A549 (cell line): ENCODE measurements around the gene MTERF1. TPM values are rescaled to one million over a fixed set of nuclear protein-coding genes. Genes with fewer than 3 reads are reported as not detected.

Experiments
- ATAC-seq, 2 experiments: fragments of 200-7000 bp in 1 of 2; fragments of >200 bp in 1 of 2; cut with Nextera tagmentation in 1 of 2; cut with Tn5 transposase in 1 of 2; 3 replicates each; pipeline versions ENCODE4 v1.8.0 to v1.9.1; 2018 to 2020; ENCODE audit warnings: mild to moderate bottlenecking in 1 of 2, moderate library complexity in 1 of 2
- CTCF ChIA-PET: fragments of 300-600 bp; sonication (Branson Sonifier 250); formaldehyde crosslinking; extraction: SDS; loops from one replicate; lab custom pipeline; 2021; ENCODE audit warnings: antibody characterized with exemption, inconsistent platforms; lab: Yijun Ruan, JAX
- POLR2A ChIA-PET: fragments of 350-600 bp; formaldehyde crosslinking; extraction: SDS; loops from one replicate; lab custom pipeline; 2021; ENCODE audit warnings: antibody characterized with exemption, inconsistent platforms; lab: Yijun Ruan, JAX
- DNase-seq, 2 experiments: peaks; one replicate each; pipeline versions ENCODE4 v3.0.0 to v3.0.0-alpha.2; 2011 to 2016; ENCODE audit warnings: low read depth in 1 of 2, low spot score in 1 of 2
- FAIRE-seq: peaks from 2 replicates; lab custom pipeline; 2011; peaks lifted over from hg19 to GRCh38; lab: Jason Lieb, UNC
- H3K27ac ChIP-seq, 2 experiments: fragments of >200 bp; sonication (Bioruptor Twin); formaldehyde crosslinking; 3 replicates each; pipeline ENCODE4 v1.5.1; 2016 to 2017
- H3K4me1 ChIP-seq: fragments of >200 bp; sonication (Bioruptor Twin); formaldehyde crosslinking; 3 replicates; pipeline ENCODE4 v1.6.1; 2016
- H3K4me2 ChIP-seq: fragments of >200 bp; sonication (Bioruptor Twin); formaldehyde crosslinking; 3 replicates; pipeline ENCODE4 v1.6.1; 2016
- H3K4me3 ChIP-seq: fragments of >200 bp; sonication (Bioruptor Twin); formaldehyde crosslinking; 3 replicates; pipeline ENCODE4 v1.5.1; 2016
- H3K9me3 ChIP-seq: fragments of >200 bp; sonication (Bioruptor Twin); formaldehyde crosslinking; 3 replicates; pipeline ENCODE4 v1.6.1; 2016
- CBX2 ChIP-seq: fragments of 200-600 bp; sonication (generic); IDR thresholded peaks from 2 replicates; pipeline ENCODE4 v1.6.1; 2016; ENCODE audit warnings: low read depth, mild to moderate bottlenecking, borderline replicate concordance
- CHD2 ChIP-seq: fragments of 150-350 bp; IDR thresholded peaks from 2 replicates; pipeline ENCODE4 v1.6.1; 2014; ENCODE audit warnings: low read length; ENCODE audit not compliant: partially characterized antibody
- E2F6 ChIP-seq: IDR thresholded peaks from 2 replicates; pipeline ENCODE4 v1.6.1; 2012; ENCODE audit warnings: low read depth, borderline replicate concordance
- EHMT2 ChIP-seq: fragments of 200-600 bp; sonication (generic); IDR thresholded peaks from 2 replicates; pipeline ENCODE4 v1.6.1; 2016; ENCODE audit warnings: antibody characterized with exemption, low read depth, mild to moderate bottlenecking, moderate library complexity
- EP300 ChIP-seq, 2 experiments: fragments of >200 bp; sonication (Bioruptor Twin); formaldehyde crosslinking; IDR thresholded peaks; 2 replicates in 1 of 2; 3 replicates in 1 of 2; pipeline ENCODE4 v1.6.1; 2016 to 2017
- ESRRA ChIP-seq: fragments of 150-350 bp; IDR thresholded peaks from 2 replicates; pipeline ENCODE4 v1.6.1; 2014; ENCODE audit warnings: mild to moderate bottlenecking, low read length, borderline replicate concordance
- FOSB ChIP-seq: fragments of 250-450 bp; sonication (Bioruptor Pico); IDR thresholded peaks from 2 replicates; pipeline ENCODE4 v1.5.0; 2020; ENCODE audit warnings: mild to moderate bottlenecking, moderate library complexity
- FOXS1 ChIP-seq: fragments of 250-450 bp; sonication (Bioruptor Pico); IDR thresholded peaks from 2 replicates; pipeline ENCODE4 v1.5.0; 2020; ENCODE audit warnings: mild to moderate bottlenecking, moderate library complexity
- HES2 ChIP-seq: fragments of >200 bp; sonication (Bioruptor Twin); formaldehyde crosslinking; IDR thresholded peaks from 2 replicates; pipeline ENCODE4 v1.6.1; 2016
- HEYL ChIP-seq: fragments of 250-450 bp; sonication (Bioruptor Pico); IDR thresholded peaks from 2 replicates; pipeline ENCODE4 v1.8.0; 2021; ENCODE audit warnings: mild to moderate bottlenecking, moderate library complexity
- HOXA7 ChIP-seq: fragments of 250-450 bp; sonication (Bioruptor Pico); IDR thresholded peaks from 2 replicates; pipeline ENCODE4 v1.5.0; 2020; ENCODE audit warnings: mild to moderate bottlenecking, moderate library complexity
- HOXB13 ChIP-seq: fragments of 250-450 bp; sonication (Bioruptor Pico); IDR thresholded peaks from 2 replicates; pipeline ENCODE4 v1.5.0; 2020; ENCODE audit warnings: low read depth, mild to moderate bottlenecking, moderate library complexity
- HOXB5 ChIP-seq: fragments of 250-450 bp; sonication (Bioruptor Pico); IDR thresholded peaks from 2 replicates; pipeline ENCODE4 v1.5.0; 2020; ENCODE audit warnings: mild to moderate bottlenecking, moderate library complexity
- JUN ChIP-seq, 2 experiments: fragments of >200 bp; sonication (Bioruptor Twin); formaldehyde crosslinking; IDR thresholded peaks; 2 replicates in 1 of 2; 3 replicates in 1 of 2; pipeline ENCODE4 v1.6.1; 2016 to 2017
- MAFK ChIP-seq: fragments of 450-650 bp; IDR thresholded peaks from 2 replicates; pipeline ENCODE4 v1.6.1; 2014; ENCODE audit not compliant: partially characterized antibody
- MAX ChIP-seq: IDR thresholded peaks from 2 replicates; pipeline ENCODE4 v1.6.1; 2012
- MAZ ChIP-seq: fragments of 150-350 bp; IDR thresholded peaks from 2 replicates; pipeline ENCODE4 v1.6.1; 2014; ENCODE audit warnings: antibody characterized with exemption, low read depth, low read length, borderline replicate concordance
- MYC ChIP-seq: IDR thresholded peaks from 2 replicates; pipeline ENCODE4 v1.6.1; 2012; ENCODE audit warnings: mild to moderate bottlenecking, inconsistent platforms, low read length, improper control_type of control experiment, borderline replicate concordance
- NFE2L2 ChIP-seq: fragments of 150-350 bp; conservative IDR thresholded peaks from 2 replicates; pipeline ENCODE4 v1.6.1; 2014; ENCODE audit warnings: low read length
- NPAS2 ChIP-seq: fragments of 250-450 bp; sonication (Bioruptor Pico); IDR thresholded peaks from 2 replicates; pipeline ENCODE4 v1.8.0; 2022; ENCODE audit warnings: mild to moderate bottlenecking, moderate library complexity, borderline replicate concordance
- NR3C1 ChIP-seq: fragments of >200 bp; sonication (Bioruptor Twin); formaldehyde crosslinking; IDR thresholded peaks from 3 replicates; pipeline ENCODE4 v1.6.1; 2017
- PBX3 ChIP-seq: IDR thresholded peaks from 2 replicates; pipeline ENCODE4 v1.6.1; 2012
- POLR2A ChIP-seq: IDR thresholded peaks from 2 replicates; pipeline ENCODE4 v1.6.1; 2012; ENCODE audit warnings: mild to moderate bottlenecking, low read length
- RAD21 ChIP-seq, 2 experiments: fragments of >200 bp in 1 of 2; sonication (Bioruptor Twin) in 1 of 2; formaldehyde crosslinking in 1 of 2; IDR thresholded peaks in 1 of 2; conservative IDR thresholded peaks in 1 of 2; 2 replicates in 1 of 2; 3 replicates in 1 of 2; pipeline ENCODE4 v1.6.1; 2012 to 2018; ENCODE audit warnings: inconsistent platforms in 1 of 2
- RARB ChIP-seq: fragments of 250-450 bp; sonication (Bioruptor Pico); IDR thresholded peaks from 2 replicates; pipeline ENCODE4 v1.8.0; 2021; ENCODE audit warnings: mild to moderate bottlenecking, moderate library complexity
- RCOR1 ChIP-seq: fragments of 150-350 bp; IDR thresholded peaks from 2 replicates; pipeline ENCODE4 v1.6.1; 2014; ENCODE audit warnings: antibody characterized with exemption, low read length, low read depth
- SREBF2 ChIP-seq: fragments of 450-650 bp; IDR thresholded peaks from 2 replicates; pipeline ENCODE4 v1.6.1; 2014; ENCODE audit warnings: mild to moderate bottlenecking, moderate library complexity
- TFCP2L1 ChIP-seq: fragments of 250-450 bp; sonication (Bioruptor Pico); IDR thresholded peaks from 2 replicates; pipeline ENCODE4 v1.5.0; 2021; ENCODE audit warnings: mild to moderate bottlenecking
- TP53 ChIP-seq: fragments of 250-450 bp; sonication (Bioruptor Pico); IDR thresholded peaks from 2 replicates; pipeline ENCODE4 v1.5.0; 2021; ENCODE audit warnings: mild to moderate bottlenecking, moderate library complexity
- ZC3H11A ChIP-seq: fragments of 450-650 bp; IDR thresholded peaks from 2 replicates; pipeline ENCODE4 v1.6.1; 2014; ENCODE audit warnings: antibody characterized with exemption, mild to moderate bottlenecking
- ZFP36 ChIP-seq: fragments of 450-650 bp; IDR thresholded peaks from 2 replicates; pipeline ENCODE4 v1.6.1; 2014; ENCODE audit warnings: borderline replicate concordance; ENCODE audit not compliant: partially characterized antibody
- ZNF302 ChIP-seq: fragments of 250-450 bp; sonication (Bioruptor Pico); IDR thresholded peaks from 2 replicates; pipeline ENCODE4 v1.9.0; 2021; ENCODE audit warnings: inconsistent platforms, mild to moderate bottlenecking, moderate library complexity
- ZSCAN20 ChIP-seq: fragments of 250-450 bp; sonication (Bioruptor Pico); IDR thresholded peaks from 2 replicates; pipeline ENCODE4 v1.8.0; 2022; ENCODE audit warnings: mild to moderate bottlenecking, moderate library complexity
- WGBS: methylation state at CpG from one replicate; pipeline ENCODE4 v1.1.6; 2017; ENCODE audit errors: missing lambda C conversion rate; 5-methylcytosine and 5-hydroxymethylcytosine counted together
- polyA plus RNA-seq, 4 experiments: library from polyadenylated mRNA; depleted of rRNA in 3 of 4; stranded (reverse); fragments of >200 nt; fragmentation: RNase III in 1 of 4; extraction: RNeasy Plus Mini Kit Qiagen cat#74134 plus additional on column Dnase treatment in 1 of 4; gene quantifications; 2 replicates in 3 of 4; 3 replicates in 1 of 4; pipeline ENCODE4 v1.2.3, GENCODE V29; 2011 to 2017

MTERF1 gene
- polyA plus RNA-seq, 2 of the 4 experiments (the other 2 are of a cell fraction): 12.8 to 20.1 TPM

- H3K4me3 ChIP-seq: no peak overlapping the region
- no peaks in the 10 kb centered on the region for H3K9me3 ChIP-seq
- POLR2A ChIA-PET: no interaction called here
- DNase-seq (no peak), ATAC-seq (no peak), FAIRE-seq (no peak)
- no peak overlapping the region for H3K4me2 ChIP-seq
- H3K4me1 ChIP-seq: no peaks in the 10 kb centered on the region
- CTCF ChIA-PET: interaction anchor here (1.3 kb wide), 1 partner anchor 18 kb away, joined by 5 read pairs; no protein-coding TSS in a partner anchor
- no peak overlapping the region for H3K27ac ChIP-seq
- WGBS: 28% methylated on average over 2 of the region's 2 CpGs
- no peak for TF ChIP-seq NPAS2 (CRISPR knock-in tag)
- no peak for TF ChIP-seq CBX2
- no peak for TF ChIP-seq ZC3H11A
- no peak for TF ChIP-seq HOXB5 (CRISPR knock-in tag)
- TF ChIP-seq, all 56 proteins: peak for 0
These were observed 45.2 kb downstream of the MTERF1 start for GRCh38 chr7:91835091-91835825.

- no peak overlapping the region for H3K4me2 ChIP-seq
- WGBS: 69% methylated on average over 7 of the region's 7 CpGs
- TF ChIP-seq CBX2 (no peak), FOSB (CRISPR knock-in tag) (no peak), SREBF2 (no peak), HES2 (no peak), TFCP2L1 (CRISPR knock-in tag) (no peak), ZFP36 (no peak), EHMT2 (no peak), MAZ (no peak), POLR2A (no peak), TP53 (CRISPR knock-in tag) (no peak), RARB (CRISPR knock-in tag) (no peak), ZNF302 (CRISPR knock-in tag) (no peak), RAD21 (conservative IDR thresholded peaks at IDR 0.05 in 1 of 2, IDR thresholded peaks at IDR 0.05 in 1 of 2) (no peak), HOXB13 (no peak), MAX (no peak), ESRRA (no peak), FOXS1 (no peak), E2F6 (no peak), JUN (IDR thresholded peaks at IDR 0.05) (no peak), HOXA7 (CRISPR knock-in tag) (no peak)
- ChIA-PET POLR2A (no interaction called here), CTCF (no interaction called here)
- no peak for DNase-seq
- FAIRE-seq: no peak
- no peaks in the 10 kb centered on the region for H3K9me3 ChIP-seq
- H3K4me1 ChIP-seq: no peaks in the 10 kb centered on the region
- H3K27ac ChIP-seq: no peak overlapping the region
- ATAC-seq: no peak
- H3K4me3 ChIP-seq: no peak overlapping the region
These were observed 47.9 kb downstream of the MTERF1 start for GRCh38 chr7:91832493-91833045.

- Histone ChIP-seq H3K4me2 (no peak overlapping the region), H3K9me3 (no peaks in the 10 kb centered on the region), H3K4me3 (no peak overlapping the region), H3K4me1 (no peaks in the 10 kb centered on the region), H3K27ac (no peak overlapping the region)
- DNase-seq (no peak), FAIRE-seq (no peak), ATAC-seq (no peak)
- ChIA-PET CTCF (no interaction called here), POLR2A (no interaction called here)
- WGBS: 23% methylated on average over 2 of the region's 2 CpGs
- TF ChIP-seq PBX3: no peak
- no peak for TF ChIP-seq POLR2A
- no peak for TF ChIP-seq NR3C1
- TF ChIP-seq RAD21 (conservative IDR thresholded peaks at IDR 0.05 in 1 of 2, IDR thresholded peaks at IDR 0.05 in 1 of 2): no peak
- TF ChIP-seq HES2: no peak
- no peak for TF ChIP-seq NFE2L2
- TF ChIP-seq MAFK: no peak
- no peak for TF ChIP-seq ZC3H11A
- no peak for TF ChIP-seq ZNF302 (CRISPR knock-in tag)
- TF ChIP-seq EP300 (IDR thresholded peaks at IDR 0.05): no peak
- no peak for TF ChIP-seq ZSCAN20 (CRISPR knock-in tag)
- TF ChIP-seq CHD2: no peak
- no peak for TF ChIP-seq ESRRA
- TF ChIP-seq HEYL: no peak
- TF ChIP-seq MAZ: no peak
- TF ChIP-seq RCOR1: no peak
- no peak for TF ChIP-seq MYC
These were observed 53.3 kb downstream of the MTERF1 start for GRCh38 chr7:91827169-91827568.
